ENCODE results near the gene SULT6B1.
"Not testable (repeated sequence)": the region's sequence is repeated elsewhere in the genome, so short reads cannot be mapped to it uniquely, and the experiment has no call there.

Gene SULT6B1

DNA sequence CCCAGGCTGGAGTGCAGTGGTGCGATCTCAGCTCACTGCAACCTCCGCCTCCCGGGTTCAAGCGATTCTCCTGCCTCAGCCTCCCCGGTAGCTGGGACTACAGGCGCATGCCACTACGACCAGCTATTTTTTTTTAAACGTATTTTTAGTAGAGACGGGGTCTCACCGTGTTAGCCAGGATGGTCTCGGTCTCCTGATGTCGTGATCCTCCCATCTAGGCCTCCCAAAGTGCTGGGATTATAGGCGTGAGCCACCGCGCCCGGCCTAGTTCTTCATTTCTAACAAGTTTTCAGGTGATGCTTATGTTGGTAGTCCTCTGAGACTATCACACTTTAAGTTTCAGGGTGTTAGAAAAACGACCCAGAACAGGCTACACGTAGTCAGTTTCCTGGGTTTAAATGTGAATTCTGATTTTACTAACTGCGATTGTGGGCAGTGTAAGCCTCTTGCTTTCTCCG, 7.4 kb upstream of the SULT6B1 start:
- not testable (repeated sequence) for DNase-seq

DNA sequence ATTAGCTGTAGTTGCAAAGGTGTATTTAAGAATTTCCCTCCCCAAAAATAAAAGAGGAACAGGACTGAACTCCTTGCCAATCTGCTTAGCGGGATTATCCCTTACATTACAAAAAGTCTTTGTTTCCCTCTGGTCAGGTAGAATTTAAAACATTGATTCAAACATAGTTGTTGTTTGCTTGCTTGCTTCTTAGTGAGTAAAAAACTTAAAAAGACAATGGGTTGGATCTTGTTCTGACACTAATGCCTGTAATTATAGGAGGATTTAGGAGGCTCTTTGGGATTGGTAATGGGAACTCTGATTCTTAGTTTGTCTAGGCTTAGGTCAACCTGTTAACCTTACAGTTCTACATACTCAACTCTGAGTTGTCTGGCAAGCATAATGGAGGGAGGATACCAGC, 4.1 kb upstream of the SULT6B1 start:
- DNase-seq: no peak

DNA sequence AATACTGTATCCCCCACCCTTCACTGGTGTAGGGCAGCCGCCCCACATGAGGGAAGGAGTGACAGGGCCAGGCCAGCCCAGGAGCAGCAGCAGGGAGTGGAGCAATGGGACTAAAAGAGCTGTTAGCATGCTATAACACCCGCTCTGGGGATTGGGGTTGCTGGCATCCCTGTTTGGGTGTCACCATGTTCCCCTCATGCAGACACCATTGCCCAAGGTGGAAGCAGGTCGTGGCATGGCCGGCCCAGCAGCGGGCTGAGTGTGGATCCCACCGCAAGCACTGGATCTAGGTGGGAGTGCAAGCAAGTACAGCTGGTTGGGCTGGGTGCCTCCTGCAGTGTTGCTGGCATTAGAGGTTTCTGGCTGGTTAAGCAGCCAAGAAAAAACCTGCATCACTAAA, 3.3 kb upstream of the SULT6B1 start:
- no peak for DNase-seq

DNA sequence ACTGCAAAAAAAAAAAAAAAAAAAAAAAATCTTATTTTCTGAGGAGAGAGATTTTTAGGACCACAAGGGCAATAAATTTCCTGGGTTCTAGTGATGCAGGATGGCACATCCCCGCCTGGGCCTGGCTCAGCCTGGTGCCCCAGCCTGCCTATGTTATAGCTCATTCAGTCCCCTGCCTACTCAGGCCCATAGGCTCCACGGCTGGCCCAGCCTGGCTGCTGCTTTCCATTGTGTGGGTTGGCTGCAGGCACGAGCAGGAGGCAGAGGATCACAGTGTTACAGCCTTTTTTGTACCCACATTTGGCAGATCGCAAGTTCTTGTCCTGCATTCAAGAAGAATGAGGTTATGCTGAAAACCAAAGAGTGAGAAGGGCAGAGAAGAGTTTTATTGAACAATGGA, 2.8 kb upstream of the SULT6B1 start:
- no peak for DNase-seq

DNA sequence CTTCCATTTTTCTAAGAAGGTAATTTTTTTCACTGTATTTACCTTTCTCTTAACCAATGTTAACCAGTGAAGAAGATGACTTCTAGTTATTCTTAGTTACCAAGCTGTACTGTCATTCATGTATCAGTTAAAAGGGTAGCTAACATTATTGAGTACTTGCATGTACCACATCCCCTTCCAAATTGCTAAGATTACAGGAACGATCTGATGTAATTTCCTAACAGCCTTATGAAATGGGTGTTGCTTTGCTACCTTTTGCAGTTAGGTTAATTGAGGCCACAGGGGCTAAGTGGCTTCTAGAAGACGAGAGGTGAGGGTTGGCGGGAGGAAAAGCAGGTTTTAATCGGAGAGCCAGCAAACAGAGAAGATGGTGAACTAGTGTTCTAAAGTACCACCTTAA, 1.8 kb upstream of the SULT6B1 start:
- no peak for DNase-seq

DNA sequence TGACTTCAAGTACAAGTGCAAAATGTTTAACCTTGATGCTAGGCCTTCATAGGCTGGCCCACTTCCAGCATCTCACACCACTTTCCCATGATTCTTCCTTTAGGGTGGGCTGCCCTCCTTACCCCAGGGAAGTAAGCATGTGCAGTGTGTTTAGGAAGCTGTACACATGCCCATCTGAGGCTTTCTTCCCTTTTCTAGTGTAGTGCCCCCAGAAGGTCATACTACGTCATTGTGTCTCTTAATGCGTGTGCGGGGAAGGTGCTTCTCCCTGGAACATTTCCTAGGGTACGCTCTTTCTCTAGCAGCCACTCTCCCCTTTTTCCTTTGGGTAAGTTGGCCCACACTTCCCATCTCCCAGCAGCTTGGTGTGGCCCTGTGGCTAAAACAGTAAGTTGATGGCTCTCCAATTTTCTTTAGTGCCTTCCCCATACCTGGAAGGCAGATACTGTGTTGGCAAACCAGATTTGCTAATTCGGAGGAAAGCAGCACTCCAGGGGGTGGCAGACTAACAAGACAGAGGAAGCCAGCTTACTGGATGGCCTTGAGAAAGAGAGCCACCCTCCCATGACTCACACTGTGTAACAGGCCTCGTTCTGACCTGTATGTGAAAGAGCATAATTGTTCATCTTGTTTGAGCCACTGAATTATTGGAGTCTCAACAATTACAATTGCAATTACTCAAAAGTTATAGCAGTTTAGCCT, 1.1 kb upstream of the SULT6B1 start:
- DNase-seq: no peak

DNA sequence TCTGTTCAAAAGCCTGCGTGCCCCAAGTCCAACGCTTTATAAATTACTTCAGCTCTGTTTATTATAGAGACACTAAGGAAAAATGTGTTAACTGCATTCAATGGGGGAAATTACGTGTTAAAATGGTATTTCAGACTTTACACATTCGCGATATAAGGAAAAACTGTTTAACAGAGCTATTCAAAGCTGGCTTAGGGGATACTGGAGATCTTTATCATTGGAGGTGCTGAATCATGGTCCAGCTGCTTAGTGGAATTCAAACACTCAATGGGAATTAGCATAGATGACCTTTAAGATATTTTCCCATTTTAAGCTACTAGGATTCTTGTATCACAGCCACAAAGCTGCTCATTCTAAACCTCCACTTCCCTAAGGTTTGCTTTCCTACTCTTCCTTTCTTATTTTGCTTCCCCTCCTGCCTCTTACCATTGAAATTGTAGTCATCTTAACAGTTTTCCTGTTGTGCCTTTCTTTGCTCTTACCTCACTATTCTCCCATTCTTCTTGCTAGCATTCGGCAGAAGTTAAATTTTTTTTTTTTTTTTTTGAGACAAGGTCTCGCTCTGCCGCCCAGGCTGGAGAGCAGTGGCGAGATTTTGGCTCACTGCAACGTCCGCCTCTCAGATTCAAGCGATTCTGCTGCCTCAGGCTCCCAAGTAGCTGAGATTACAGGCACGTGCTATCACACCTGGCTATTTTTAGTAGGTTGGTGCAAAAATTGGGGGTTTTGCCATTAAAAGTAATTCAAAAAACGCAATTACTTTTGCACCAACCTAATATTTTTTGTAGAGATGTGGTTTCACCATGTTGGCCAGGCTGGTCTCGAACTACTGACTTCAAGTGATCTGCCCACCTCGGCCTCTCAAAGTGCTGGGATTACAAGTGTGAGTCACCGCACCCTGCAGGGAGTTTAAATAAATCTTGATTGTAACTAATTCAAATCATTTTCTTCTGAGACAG, 6.5 kb downstream of the SULT6B1 start:
- no peak for DNase-seq

DNA sequence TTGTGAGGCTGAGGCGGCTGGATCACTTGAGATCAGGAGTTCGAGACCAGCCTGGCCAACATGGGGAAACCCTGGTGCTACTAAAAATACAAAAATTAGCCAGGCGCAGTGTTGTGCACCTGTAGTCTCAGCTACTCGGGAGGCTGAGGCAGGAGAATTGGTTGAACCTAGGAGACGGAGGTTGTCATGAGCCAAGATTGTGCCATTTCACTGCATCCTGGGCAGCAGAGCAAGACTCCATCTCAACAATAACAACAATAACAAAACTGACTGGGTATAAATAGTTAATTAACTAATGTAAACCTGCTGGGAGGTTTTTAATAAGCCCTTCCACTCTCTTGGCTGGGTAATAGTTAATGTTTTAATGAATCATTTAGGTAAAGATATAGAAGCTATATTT, 7.8 kb downstream of the SULT6B1 start:
- DNase-seq: no peak

DNA sequence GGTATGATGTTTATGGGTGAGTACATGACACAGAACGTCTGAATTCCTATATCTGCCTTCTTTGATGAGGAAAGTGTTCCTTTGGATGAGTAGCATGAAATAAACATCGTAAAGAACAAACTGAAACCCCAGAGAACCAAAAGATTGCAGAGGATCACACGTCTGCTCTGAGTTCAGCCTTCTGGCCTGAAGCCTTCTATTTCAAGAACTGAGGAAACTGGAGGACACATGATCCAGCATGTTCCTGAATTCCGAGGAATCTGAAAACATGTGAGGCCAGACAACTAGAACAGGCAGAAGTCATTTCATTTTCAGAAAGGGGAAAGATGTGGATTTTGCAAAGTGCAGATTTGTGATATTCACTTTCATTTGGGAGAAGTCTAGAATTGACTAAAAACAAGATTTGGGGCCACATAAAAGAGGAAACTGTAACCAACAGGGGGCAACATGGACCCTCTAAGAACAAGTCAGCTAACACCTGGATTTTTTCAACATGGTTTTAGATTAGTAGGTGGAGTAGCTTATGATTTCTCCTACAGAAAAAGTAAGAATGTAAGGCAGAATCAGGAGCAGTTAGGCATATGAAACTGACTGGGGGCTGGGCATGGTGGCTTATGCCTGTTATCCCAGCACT, 8.3 kb downstream of the SULT6B1 start:
- DNase-seq: no peak

DNA sequence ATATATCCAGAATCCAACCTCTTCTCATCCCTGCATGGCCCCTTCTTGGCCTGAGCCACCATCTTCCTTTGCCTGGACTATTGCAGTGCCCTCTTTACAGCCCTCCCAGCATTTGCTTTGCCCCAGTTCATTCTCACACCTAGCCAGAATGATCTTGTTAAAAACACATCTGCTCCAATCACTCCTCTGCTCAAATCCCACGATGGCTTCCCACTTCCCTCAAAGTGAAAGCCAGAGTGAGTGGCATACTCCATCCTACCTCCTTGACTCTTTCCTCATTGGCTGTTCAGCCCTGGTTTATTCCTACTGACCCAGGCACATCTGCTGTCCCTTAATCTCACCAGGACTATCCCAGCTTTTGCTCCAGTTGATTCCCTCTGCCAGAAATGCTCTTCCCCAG, 14.7 kb downstream of the SULT6B1 start:
- no peak for DNase-seq

DNA sequence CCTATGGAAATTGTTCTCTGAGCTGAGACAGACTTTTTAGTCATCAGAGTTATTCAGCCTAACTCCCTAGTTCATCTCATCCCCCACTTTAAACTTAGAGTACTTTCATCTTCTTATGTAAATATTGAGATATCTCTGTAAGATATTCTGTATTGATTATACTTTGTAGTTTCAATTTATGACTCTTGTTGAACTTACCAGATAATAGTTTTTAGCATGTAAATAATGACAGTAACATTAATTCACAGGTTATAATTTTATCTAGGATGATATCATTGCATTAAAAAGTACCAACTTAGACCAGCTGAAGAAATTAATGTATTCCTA, 16.9 kb downstream of the SULT6B1 start:
- no peak for DNase-seq

DNA sequence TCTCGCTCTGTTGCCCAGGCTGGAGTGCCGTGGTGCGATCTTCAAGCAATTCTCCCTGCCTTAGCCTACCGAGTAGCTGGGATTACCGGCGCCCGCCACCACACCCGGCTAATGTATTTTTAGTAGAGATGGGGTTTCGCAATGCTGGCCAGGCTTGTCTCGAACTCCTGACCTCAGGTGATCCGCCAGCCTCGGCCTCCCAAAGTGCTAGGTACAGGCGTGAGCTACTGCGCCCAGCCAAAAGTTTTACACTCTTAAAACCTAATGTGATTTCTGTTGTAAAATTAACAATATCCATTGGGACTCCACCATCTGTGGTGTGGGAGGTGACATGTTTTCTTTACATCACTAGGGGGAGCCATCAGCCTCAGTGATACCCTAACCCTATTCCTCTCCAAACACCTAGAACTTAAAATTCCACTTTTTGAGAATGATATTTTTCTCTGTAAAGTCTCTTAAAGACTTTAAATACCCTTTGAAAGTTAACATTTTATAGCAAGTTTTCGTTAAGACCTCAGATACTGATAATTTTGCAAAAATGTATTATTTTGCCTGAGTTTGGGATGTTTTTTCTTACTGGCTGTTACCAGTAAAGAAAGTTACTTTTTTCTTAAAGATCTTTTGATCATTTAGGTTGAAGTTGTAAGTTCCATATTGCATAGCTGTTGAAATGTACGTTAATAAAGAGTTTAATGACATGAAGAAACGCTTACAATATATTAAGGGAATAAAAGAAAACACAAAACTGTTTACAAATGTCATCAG, 20.1 kb downstream of the SULT6B1 start:
- DNase-seq: peak; percentile 8

DNA sequence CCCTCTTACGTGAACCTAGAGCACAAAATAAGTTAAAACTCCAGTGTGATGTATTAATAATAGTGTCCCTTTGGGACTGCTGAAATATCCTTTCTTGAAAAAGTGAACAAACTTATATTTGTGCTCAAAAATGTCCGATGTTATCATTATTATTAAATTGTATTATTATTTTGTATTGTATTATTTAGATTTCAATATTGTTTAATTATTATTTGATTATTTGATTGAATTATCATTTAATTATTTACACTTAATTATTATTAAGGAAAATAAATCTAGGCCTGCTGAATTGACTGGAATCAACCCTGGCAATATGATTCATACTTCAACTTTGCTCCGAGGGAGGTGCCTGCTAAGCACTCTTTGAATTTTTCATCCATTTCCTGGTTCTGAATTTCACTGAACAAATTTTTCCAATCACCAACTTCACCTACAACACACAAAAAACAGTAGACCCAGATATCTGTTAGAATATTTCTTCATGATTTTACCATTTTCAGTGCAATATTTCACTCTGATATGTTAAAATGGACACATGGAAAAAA, 20.8 kb downstream of the SULT6B1 start:
- DNase-seq: no peak

DNA sequence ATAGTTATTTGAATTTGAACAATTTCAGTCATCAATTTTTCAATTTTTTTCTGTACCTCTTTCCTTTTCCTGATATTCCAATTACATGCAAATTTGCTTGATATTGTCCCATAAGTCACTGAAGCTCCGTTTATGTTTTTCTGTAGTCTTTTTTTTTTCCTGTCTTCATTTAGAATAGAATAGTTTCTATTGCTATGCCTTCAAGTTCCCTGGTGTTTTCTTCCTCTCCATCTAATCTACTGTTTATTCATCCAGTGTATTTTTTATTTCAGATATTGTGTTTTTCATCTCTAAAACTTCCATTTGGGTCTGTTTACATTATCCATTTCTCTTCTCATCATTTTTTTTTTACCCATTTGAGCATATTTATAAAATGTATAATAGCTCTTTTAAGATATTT, 23.7 kb downstream of the SULT6B1 start:
- DNase-seq: no peak

DNA sequence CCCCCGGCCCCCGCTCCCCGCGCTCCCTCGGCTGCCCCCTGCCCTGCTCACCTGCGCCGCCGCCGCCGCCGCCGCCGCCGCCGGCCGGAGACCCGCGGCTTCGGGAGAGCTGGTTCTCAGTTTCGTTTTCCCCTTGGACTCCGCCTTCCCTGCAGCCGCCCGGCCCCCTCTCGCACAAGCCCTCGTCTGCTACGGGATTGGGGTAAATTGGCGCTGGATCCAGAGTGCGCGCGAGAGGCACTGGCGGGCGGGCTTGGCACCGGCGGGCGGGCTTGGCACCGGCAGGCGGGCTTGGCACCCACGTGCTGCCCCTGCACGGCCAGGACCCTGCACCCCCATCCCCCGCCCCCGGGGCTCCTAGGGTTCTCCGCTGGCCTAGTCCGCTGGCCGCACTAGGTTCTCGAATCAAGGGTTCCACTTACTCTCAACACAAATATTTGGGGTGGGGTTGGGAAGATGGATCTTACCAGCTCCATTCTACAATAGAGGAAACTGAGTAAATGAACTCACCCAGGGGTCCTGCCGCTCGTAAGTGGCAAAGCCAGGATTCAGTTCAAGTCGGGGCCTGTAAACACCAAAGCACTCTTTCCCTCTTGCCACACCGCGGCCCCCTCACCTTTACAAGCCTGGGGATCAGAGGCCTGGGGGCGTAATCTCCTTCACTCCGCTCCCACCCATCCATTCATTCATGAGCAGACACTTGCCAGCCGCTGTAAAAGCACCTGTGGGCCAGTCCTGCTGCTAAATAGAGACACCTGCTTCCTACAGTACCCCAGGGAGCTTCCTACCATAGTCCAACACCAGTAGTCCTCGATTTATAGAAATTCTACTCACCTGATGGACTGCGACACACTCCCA, 31.4 kb downstream of the SULT6B1 start, which contains the start of gene EIF2AK2:
Gene EIF2AK2 (minus strand): TSS at position 124 of the 858 bp plus-strand sequence. CDS start 9,174 bp downstream, outside the sequence.
- DNase-seq: peak; percentile 54

DNA sequence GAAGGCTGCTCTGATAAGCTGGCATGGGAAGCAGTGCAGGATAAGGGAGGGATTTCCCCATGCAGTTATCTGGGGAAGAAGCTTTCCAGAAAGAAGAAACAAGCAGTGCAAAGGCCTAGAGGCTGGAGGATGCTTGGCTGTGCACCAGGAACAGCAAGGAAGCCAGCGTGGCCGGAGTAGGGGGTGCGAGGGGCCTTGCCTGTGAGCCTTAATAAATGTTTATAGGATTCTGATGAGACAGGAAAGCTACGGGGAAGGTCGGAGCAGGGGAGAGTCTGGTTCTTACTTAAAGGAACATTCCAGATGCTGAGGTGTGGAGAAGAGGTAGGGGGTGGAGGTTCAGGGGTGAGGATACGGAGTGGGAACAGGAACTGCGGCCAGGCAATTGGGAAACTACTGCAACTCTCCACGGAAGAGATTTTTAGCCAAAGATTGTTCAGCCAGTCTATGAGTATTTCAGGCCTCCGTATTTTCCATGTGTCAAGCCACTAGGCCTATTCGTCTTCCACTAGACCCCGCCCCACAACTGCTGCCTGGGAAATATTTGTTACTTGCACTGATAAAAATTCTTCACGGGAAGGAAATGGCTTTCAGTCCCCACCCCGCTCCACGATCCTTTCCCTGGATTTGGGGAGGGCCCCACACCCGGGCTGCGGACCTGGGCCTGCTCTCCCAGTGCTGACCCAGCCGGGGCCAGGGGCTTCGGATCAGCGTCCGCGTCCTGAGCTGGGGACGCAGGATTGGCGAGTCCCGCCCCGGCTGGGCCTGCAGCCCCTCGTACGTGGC, 32.2 kb downstream of the SULT6B1 start:
- no peak for DNase-seq

DNA sequence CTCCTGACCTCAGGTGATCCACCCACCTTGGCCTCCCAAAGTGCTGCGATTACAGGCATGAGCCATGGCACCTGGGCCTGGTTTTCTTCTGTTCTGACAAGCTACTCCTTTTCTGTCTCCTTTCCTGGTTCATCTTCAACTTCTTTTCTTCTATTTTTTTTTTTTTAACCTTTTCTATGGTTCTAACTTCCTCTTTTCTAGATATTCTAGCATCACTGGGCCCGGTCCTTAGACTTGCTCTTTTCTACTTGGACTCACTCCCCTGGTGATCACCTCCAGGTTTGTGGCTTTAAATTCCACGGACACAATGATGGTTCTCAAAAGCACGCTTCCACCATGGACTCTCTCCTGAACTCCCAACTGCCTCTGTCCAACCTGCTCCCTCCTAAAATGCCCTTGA, 33.7 kb downstream of the SULT6B1 start:
- DNase-seq: no peak

DNA sequence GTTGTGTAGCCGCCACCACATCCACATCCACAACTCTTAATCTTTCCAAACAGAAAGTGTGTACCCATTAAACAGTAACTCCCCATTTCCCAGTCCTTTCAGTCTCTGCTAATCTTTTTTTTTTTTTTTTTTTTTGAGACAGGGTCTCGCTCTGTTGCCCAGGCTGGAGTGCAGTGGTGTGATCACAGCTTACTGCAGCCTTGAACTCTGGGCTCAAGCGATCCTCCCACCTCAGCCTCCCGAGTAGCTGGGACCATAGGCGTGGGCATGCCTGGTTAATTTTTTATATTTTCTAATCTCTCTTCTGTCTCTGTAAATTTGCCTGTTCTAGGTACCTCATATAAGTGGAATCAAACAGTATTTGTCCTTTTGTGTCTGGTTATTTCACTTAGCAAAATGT, 35.2 kb downstream of the SULT6B1 start:
- DNase-seq: no peak

DNA sequence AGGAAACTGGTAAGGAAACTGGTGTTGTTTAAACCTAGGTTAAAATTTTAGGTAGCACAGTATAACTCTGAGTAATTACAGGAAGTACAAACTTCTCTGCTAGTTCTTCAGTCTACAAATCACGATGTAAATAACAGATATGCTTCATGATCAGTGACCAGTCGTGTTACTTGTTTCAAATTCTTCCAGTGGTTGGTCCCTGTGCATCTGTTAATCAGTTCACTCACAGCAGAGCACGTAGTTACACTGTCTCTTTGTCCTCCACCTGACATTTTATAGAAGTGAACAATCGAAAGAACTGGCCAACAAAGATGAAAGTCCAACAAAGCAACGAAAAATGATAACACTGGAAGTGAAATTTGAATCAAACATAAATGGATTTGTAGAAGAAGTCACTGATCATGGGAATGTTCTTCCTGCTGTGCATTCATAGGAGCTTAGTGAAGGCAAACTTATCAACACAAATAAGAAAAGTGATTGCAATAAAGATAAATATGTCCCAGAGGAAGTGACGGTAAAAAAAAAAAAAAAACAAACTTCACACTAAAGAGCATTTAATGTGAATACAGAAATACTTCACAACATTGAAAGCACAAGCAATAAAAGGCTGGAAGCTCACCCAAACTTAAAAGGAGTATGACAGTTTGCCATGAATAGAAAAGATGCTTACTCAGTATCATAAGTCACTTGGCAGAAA, 38.7 kb downstream of the SULT6B1 start:
- DNase-seq: no peak

DNA sequence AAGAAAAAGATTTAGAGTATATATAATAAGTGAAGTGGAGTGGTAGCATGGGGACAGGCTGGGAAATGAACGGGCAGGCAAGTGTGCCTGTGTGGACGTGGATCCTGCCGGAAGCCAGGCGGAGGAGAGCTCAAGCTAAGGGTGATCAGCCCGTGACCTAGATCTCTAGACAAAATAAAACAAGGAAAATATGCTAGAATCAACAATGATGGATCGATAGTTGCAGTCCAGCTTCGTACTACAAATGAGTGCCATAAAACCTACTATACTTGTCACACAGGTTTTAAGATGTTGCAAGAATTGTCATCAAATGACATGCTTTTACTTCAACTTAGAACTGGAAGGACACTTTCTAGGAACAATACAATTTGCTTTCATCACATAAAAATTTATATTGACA, 40.1 kb downstream of the SULT6B1 start:
- no peak for DNase-seq
